Stomach (tissue), 4 donors: ENCODE measurements around the gene SP2.

Source experiments
- EP300 ChIP-seq: sonication (generic); formaldehyde crosslinking; IDR thresholded peaks from one replicate; pipeline ENCODE4 v1.6.1; 2017; ENCODE audit warnings: antibody characterized with exemption
- POLR2A ChIP-seq, 4 donors: fragments of 450-650 bp; IDR thresholded peaks; one replicate each; pipeline ENCODE4 v1.6.1; 2016; ENCODE audit warnings: antibody characterized with exemption in 4 of 4, control low read depth in 2 of 4, mild to moderate bottlenecking in 1 of 4, moderate library complexity in 1 of 4
- POLR2AphosphoS5 ChIP-seq, 3 donors: sonication (generic); formaldehyde crosslinking; IDR thresholded peaks; one replicate each; pipeline ENCODE4 v1.6.1; 2016; ENCODE audit warnings: antibody characterized with exemption in 3 of 3
- TF ChIP-seq, protein P1 (sequence below), 7 experiments: fragments of 450-650 bp in 4 of 7; fragments of 200-600 bp in 3 of 7; sonication (generic) in 3 of 7; IDR thresholded peaks; one replicate each; pipeline ENCODE4 v1.5.1; 2016 to 2019; ENCODE audit warnings: antibody characterized with exemption in 7 of 7, control low read depth in 2 of 7, mild to moderate bottlenecking in 1 of 7

DNA sequence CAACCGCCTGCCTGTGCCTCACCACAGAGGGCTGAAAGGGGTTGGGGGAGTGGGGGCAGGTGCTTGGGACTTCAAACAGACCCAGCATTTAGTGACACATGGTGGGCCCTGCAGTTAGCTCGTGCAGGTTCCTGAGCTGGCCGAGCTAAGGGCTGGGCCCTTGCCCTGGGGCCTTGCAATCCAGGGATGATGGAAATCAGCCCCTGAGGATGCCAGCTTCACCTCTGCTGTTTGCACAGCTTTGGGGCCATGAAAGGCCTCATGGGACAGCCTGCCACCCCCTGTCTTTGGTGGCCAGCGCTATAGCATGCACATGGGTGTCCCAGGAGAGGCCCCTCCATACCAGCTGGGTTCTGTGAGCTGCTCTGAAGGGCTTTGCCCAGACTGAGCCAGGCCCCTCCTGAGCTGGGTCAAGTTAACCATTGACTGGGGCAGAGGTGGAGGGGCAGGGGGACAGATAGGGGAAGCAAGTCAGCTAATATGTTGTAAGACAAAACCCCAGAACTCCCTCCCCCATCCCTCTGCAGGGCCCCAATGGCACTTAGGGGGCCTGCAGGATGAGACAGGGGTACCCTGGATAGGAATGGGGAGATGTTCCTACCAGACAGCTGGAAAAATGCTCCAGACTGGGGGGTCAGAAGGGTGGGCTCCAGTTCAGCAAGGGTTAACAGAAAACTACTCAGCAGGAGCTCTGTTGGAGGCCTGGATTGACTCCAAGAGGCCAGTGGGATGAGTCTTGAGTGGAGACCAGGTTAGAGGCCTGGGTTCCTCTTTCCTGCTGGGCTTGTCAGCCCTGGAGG lies 61.0 kb downstream of the SP2 start:
- TF ChIP-seq POLR2A (IDR thresholded peaks at IDR 0.05), result no peak
- TF ChIP-seq, protein P1, sequence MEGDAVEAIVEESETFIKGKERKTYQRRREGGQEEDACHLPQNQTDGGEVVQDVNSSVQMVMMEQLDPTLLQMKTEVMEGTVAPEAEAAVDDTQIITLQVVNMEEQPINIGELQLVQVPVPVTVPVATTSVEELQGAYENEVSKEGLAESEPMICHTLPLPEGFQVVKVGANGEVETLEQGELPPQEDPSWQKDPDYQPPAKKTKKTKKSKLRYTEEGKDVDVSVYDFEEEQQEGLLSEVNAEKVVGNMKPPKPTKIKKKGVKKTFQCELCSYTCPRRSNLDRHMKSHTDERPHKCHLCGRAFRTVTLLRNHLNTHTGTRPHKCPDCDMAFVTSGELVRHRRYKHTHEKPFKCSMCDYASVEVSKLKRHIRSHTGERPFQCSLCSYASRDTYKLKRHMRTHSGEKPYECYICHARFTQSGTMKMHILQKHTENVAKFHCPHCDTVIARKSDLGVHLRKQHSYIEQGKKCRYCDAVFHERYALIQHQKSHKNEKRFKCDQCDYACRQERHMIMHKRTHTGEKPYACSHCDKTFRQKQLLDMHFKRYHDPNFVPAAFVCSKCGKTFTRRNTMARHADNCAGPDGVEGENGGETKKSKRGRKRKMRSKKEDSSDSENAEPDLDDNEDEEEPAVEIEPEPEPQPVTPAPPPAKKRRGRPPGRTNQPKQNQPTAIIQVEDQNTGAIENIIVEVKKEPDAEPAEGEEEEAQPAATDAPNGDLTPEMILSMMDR (IDR thresholded peaks at IDR 0.05), result no peak
- TF ChIP-seq POLR2AphosphoS5 (IDR thresholded peaks at IDR 0.05), result peak in 2 of 3 donors; percentile 9 to 29
- no peak for TF ChIP-seq EP300
